HG03159 (cell line): ENCODE results near the gene ROPN1B.

ENCODE experiments used
- ATAC-seq: cut with Tn5 transposase; IDR thresholded peaks from one replicate; pipeline ENCODE4 v1.9.1; 2021; ENCODE audit warnings: mild to moderate bottlenecking, moderate library complexity; ENCODE audit not compliant: unreplicated experiment

The ROPN1B gene

DNA sequence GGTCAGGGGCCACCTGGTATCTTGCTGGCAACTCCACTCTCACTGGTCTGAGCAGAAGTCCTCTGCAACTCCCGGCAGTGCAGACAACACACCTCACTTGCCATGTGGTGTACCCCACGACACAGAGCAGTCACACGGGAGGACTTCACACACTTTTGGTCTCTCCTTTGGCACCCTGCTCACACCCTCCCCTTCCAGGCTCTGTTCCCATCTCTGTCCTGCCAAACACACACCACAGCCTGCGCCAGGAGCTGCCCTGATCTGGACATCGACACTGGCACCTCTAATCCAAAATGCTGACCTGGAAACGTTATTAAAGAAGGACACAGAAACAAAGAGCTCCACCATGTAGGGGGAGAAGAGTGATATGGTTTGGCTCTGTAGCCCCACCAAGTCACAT is 57.8 kb downstream of the ROPN1B start:
- ATAC-seq = no peak

DNA sequence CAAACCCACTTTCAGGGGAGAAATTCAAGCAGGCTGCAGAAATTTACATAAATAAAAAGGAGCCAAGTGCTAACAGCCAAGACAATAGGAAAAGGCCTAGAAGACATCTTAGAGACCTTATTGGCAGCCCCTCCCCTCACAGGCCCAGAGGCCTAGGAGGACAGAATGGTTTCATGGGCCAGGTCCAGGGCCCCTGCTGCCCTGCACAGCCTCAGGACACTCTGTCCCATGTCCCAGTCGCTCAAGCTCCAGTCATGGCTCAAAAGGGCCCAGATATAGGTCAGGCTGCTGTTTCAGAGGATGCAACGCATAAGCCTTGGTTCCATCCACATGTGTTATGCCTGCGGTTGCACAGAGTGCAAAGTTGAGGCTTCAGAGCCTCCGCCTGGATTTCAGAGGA is 59.1 kb downstream of the ROPN1B start:
- no peak for ATAC-seq

DNA sequence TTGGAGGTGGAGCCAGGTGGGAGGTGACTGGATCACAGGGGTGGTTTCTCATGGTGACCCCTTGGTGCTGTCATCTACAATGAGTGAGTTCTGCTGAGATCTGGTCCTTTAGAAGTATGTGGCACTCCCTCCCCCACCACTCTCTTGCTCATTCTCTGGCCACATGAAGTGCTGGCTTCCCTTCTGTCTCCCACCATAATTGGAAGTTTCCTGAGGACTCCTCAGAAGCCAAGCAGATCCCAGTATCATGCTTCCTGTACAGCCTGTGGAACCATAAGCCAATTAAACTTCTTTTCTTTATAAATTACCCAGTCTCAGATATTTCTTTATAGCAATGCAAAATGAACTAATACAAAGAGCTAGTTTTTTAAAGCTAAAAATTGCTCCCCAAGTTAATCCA is 60.3 kb downstream of the ROPN1B start:
- ATAC-seq = no peak

DNA sequence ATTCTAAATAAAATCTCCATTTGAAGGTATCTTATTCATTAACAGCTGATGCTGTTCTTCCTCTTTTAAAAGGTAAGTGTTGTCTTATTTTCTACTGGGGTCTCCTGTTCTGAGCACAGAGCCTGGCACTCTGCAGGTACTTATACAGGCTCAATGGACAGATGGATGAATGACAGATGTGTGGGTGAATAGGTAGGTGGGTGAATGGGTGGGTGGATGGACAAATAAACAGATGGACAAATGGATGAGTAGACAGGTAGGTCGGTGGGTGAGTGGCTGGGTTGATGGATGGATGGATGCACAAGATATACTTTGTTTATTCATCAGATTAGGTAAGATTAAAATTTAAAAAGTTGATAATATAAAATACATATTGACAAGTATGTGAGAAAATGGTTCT is 61.5 kb downstream of the ROPN1B start:
- no peak for ATAC-seq

DNA sequence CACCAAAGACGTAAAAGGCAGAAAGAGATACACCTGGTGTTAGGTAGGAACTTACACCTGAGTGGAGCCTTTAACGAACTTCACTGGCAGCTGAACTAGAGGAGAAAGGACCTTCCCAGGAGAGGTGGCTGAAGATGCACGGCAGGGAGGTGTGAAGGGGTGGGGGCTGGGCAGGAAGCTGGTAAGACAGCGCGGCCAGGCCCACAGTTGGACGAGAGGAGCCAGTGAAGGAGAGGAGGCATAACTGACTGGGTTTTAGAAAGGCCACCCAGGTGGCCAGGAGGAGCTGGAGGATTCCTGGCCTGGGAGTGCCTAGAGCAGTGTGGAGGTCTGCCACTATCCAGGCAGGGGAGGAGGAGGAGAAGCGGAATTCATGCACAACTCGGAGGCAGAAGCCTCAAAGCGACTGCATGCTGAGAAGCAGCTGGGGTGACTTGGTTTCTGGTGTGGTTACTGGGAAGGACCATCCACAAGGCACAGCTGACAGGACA is 63.0 kb downstream of the ROPN1B start:
- no peak for ATAC-seq
